AG09319 (cell line): ENCODE measurements around the gene IGFLR1.
A peak's percentile ranks its signal among the peaks of the same experiment; 100 is the strongest.

Source experiments
- DNase-seq: peaks from one replicate; pipeline ENCODE4 v3.0.0-alpha.2; 2010; ENCODE audit warnings: low read depth; ENCODE audit errors: extremely low read depth
- CTCF ChIP-seq: IDR thresholded peaks from 2 replicates; pipeline ENCODE4 v1.5.1; 2011; ENCODE audit warnings: low read depth, mild to moderate bottlenecking, inconsistent platforms, low read length, moderate library complexity

IGFLR1 gene

GRCh38 chr19:35716801-35717664 lies 25.2 kb downstream of the IGFLR1 start:
- peak; percentile 86 for TF ChIP-seq CTCF

GRCh38 chr19:35715981-35716800 lies 26.1 kb downstream of the IGFLR1 start:
- TF ChIP-seq CTCF, result no peak
- DNase-seq, result no peak

More at GRCh38 chr19:35716801-35717664, 25.2 kb downstream of the IGFLR1 start:
- DNase-seq, result peak; percentile 55

GRCh38 chr19:35715355-35715809 lies 26.9 kb downstream of the IGFLR1 start:
- TF ChIP-seq CTCF, result no peak
- no peak for DNase-seq

GRCh38 chr19:35714601-35715354 lies 27.5 kb downstream of the IGFLR1 start:
- DNase-seq, result no peak

GRCh38 chr19:35713904-35714495 lies 28.3 kb downstream of the IGFLR1 start:
- TF ChIP-seq CTCF, result no peak
- no peak for DNase-seq

More at GRCh38 chr19:35714601-35715354, 27.5 kb downstream of the IGFLR1 start:
- no peak for TF ChIP-seq CTCF

GRCh38 chr19:35713506-35713850 lies 28.8 kb downstream of the IGFLR1 start:
- TF ChIP-seq CTCF, result no peak
- no peak for DNase-seq
